ENCODE measurements around the gene TUBB2A.
"Not testable (repeated sequence)": the region's sequence is repeated elsewhere in the genome, so short reads cannot be mapped to it uniquely, and the experiment has no call there.

The TUBB2A gene

DNA sequence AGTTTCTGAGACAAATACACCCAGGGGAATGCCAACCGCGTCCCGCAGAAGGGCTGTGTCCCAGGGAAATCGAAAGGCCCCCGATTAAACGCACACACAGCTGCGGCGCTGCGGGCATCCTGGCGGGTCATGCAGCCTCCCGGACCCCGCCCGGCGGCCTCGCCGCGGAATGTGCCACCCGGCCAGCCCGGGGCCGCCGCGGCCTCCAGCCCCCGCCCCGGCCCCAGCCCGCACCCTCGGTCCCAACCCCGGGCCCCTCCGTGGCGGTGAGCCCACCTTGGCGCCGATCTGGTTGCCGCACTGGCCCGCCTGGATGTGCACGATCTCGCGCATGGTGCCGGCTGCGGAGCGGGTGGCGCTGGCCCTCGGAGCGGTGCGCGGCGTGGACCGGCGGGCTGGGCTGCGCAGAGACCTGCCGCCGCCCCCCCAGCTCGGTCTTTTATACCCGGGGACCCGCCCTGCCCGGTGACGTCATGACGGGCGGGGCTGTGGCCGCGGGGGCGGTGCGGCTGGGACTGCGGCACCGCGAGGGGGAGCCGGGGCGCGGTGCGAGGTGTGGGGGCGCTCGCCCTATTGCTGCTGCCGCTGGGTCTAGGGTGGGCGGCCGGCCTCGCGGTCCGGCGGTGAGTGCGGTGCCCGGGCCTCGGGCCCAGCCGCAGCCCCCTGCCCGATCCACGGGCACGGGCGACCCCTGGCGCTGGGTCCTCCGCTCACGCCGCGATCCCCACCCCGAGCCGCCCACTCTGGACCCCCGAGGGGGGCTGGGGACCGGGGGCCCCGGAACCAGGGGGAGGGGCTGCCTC, at the start of gene TUBB2A:
Gene TUBB2A (minus strand): TSS at position 414 of the 803 bp plus-strand sequence. CDS start 81 bp downstream, at position 333.
- peak; percentile 80 to 84 for DNase-seq (ENCODE audit: low read depth in 2 of 2)

DNA sequence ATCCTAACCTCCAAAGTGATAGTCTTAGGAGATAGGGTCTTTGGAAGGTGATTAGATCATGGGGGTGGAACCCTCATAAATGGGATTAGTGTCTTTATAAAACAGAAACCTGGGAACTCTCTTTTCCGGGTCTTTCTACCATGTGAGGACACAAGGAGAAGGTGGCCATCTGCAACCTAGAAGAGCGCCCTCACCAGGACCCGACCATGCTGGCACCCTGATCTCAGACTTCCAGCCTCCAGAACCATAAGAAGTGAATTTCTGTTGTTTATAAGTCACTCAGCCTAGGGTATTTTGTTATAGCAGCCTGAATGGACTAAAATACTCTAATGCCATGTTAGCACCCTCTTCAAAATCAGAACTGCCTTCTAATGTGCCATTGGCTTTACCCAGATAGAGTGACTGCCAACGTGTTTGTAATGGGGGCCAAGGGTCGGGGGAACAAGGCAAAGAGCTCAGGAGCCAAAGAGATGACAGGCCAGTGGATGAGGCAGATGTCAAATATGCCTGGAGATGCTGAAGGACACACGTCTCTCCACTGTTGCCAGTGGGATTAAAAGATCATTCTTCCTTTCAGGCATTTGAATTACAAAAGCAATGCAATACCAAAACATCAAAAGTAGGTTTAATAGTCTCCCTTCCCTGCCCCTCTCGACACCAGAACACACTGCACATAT, 49.1 kb upstream of the TUBB2A start:
- DNase-seq (ENCODE audit: low read depth in 2 of 2) = no peak

DNA sequence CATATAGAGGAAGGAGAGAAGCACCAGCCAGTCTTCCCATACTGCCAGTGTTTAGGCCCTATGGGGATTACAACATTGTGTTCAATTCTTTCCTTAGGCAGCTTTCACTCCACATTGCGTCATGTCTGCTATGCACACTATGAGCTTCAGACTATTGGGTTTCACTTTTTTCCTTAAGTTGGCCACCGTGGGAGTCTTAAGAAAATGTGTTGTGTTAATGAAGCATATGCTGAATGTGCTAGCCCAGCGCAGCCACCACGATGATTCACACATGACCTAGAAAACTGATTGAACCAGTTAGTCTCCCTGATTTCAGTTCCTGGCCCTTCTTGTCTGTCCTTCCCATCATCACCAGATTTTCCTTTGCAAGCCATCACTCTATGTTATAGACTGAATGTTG, 48.6 kb upstream of the TUBB2A start:
- DNase-seq (ENCODE audit: low read depth in 2 of 2) = no peak

DNA sequence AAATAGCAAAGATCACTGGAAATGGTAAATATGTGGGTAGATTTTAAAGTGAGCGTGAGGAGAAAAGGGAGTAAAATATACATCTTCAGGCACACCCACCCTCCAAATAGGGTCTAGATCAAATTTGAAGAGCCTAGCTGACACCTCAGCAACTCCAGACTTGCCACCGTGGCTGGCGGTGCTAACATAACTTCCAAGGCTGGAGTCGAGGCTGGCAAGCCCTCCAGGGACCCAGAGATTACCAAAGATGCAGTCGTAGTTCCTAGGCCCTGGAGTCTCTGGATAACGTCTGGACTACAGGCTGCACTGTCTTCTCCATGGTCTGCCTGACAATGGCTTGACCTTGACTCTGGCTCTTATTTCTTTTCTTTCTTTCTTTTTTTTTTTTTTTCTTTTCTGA, 47.6 kb upstream of the TUBB2A start:
- DNase-seq (ENCODE audit: low read depth in 2 of 2) = no peak

DNA sequence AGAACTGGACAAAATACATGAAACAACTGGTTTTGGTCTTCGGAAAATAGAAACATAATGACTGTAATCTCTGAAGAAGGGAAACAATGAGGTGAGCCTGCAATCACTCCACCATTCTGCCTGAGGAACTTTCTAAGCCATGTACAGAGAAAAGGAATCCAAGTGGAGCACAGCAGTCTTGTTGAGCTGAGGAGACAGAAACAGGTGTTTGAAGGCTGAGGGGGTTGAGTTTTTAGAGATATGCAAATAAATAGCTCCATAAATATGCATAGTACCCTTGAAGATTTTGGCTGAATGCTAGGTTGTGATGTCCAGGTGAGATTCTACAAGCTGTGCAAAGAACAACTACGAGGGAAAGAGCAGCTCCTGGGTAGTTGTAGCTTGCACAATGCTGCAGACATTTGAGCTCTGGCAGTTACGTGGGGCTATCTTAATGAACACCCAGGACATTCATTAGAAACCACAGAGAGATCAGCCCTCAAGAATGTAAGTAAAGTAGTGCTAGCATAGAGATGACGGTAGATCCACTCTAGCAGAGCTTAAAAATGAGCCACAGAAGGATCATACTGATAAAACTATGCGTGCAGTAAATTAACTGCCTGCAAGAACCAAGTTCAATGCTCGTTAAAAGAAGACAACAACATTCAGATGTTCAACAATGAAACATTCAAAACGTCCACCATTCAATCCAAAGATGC, 45.8 kb upstream of the TUBB2A start:
- DNase-seq (ENCODE audit: low read depth in 2 of 2) = no peak

DNA sequence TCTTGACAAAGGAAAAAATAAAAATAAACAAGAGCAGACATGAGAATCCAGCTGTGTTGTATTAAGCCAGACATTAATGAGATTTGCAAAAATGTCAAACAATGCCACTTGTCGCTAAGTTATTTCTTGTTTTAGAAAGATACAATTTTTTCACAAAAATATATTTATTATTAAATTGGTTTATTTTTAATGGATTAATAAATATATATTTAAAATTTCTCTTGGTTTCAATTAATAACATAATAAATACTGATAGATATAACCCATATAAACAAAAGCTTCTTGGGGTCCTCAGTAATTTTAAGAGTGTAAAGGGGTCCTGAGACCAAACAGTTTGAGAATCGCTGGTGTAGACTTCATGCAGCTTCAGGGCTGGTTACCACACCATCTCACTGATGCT, 44.0 kb upstream of the TUBB2A start:
- no peak for DNase-seq (ENCODE audit: low read depth in 2 of 2)

DNA sequence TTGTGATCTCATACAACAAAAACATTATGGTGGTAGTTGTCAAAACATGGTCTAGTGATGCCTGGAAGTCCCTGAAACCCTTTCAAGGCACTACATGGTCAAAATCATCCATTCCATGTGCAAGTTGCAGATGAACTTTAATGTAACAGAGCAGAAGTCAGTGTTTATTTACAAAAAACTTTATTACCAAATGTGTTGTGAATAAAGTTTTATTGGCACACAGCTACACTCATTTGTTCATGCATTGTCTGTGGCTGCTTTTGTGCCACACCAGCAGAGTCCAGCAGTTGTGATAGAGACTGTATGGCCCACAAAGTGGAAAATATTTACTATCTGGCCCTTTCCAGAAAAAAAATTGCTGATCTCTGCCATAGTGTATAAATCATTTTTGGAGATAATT, 43.3 kb upstream of the TUBB2A start:
- no peak for DNase-seq (ENCODE audit: low read depth in 2 of 2)

DNA sequence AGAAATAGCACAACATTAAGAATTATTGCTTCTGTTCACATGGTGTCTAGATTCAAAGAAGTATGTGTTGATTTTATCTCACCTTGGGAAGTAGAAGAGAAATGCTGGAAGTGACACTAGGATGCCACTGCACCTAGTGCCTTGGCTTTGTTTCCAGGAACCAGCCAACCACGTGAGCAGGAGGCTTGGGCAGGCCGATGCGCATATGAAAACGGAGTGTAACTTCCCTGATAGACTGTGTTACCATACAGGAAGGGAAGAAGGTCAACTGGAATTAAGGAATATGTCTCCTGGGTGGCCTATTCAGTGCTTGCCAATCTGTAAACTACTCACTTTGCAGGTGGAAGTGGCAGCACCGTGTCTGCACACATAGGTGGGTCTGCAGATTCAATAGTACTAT, 42.0 kb upstream of the TUBB2A start:
- DNase-seq (ENCODE audit: low read depth in 2 of 2) = no peak

DNA sequence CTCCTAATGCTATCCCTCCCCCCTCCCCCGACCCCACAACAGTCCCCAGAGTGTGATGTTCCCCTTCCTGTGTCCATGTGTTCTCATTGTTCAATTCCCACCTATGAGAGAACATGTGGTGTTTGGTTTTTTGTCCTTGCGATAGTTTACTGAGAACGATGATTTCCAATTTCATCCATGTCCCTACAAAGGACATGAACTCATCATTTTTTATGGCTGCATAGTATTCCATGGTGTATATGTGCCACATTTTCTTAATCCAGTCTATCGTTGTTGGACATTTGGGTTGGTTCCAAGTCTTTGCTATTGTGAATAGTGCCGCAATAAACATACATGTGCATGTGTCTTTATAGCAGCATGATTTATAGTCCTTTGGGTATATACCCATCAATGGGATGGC, 40.4 kb upstream of the TUBB2A start:
- not testable (repeated sequence) for DNase-seq (ENCODE audit: low read depth in 2 of 2)

DNA sequence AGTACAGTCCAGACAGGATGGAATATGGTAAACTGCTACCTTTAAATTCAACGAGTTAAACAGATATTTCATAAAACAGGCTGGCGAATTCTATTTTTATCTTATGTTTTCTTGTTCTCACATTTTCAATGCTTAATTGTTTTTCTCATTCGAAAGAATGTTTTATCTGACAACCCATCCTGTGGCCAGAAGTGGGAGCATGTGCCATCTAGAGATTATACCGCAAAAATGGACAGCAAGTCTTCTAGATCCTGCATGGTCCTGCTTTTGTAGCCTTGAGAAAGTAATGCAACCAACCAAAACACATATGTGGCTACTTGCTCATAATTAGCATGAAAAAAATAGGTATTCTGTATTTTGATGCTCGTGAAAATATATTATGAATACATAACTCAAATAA, 39.4 kb upstream of the TUBB2A start:
- no peak for DNase-seq (ENCODE audit: low read depth in 2 of 2)

DNA sequence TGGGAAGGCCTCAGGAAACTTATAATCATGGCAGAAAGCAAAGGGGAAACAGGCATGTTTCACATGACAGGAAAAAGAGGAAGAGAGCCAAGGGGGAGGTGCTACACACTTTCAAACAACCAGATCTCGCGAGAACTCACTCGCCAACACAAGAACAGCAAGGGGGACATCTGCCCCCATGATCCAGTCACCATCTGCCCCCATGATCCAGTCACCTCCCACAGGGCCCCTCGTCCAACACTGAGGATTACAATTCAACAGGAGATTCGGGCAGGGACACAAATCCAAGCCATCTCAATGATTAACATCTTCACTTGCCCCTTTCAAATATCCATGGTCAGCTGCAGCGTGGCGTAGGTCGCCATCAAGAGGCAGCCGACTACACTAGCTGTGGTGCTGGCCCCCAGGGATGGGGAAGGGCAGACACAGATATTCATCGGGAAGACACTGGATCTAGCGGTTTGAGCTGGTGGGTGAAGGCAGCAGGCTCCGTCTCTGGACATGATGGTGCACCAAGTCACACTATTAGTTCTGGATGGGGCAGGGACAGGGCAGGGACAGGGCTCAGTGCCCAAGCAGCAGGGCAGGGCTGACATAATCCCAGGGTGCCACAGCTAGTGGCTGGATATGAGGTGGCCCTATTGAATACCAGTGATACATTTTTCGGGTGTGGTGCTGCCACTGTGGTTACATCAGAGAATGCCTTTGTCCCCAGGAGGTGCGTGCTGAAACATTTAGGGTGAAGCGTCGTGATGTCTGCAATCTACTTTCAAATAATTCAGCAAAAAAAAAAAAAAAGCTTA, 38.6 kb upstream of the TUBB2A start:
- no peak for DNase-seq (ENCODE audit: low read depth in 2 of 2)

DNA sequence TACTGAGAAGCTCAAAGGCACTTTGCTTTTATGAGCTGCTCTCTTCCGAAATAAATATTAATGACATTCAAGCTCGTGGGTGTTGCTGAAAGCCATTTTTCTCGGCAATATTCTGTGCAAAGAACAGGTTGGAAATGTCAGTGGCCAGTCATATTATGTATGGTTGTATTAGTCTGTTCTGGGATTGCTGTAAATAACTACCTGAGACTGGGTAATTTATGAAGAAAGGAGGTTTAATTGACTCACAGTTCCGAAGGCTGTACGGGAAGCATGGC, 38.0 kb upstream of the TUBB2A start:
- DNase-seq (ENCODE audit: low read depth in 2 of 2) = no peak

DNA sequence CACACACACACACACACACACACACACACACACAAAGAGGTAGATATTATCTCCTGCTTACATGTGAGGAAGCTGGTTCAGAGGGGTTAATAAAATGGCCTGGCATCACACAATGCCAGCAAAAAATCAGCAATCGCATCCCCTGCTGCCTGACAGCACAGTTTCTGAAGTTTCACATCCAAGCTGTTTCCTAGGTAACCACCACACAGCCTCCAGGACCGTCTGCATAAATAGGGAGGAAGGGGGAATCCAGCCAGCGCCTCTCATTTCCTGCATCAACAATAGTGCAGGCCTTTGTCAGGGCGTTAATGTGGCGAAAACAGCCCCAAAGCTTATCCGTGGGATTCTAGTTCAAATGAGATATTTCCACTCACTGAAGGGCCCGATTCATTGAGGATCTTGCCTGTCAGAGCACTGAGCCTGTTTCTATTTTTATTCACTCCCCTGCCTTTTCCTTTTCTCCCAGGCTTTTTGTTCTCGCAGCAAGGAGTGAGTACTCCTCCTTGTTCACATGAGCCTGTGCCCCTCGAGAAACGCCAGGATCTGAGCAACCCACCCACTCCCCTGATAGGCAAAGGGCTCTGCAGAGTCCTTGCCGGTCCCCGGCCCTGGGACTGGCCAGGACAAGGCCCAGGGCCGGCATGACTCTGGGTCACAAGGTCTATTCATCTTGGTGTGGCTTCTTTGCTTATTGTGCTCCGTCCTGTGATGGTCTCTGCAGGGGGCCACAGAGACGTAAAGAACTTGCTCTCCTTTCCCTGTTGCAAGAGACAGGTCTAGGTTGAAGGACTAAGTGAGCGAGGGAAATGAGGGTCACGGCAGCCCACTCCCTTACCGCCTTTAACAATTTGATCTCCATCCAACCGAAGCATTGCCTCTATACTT, 37.4 kb upstream of the TUBB2A start:
- DNase-seq (ENCODE audit: low read depth in 2 of 2) = no peak

DNA sequence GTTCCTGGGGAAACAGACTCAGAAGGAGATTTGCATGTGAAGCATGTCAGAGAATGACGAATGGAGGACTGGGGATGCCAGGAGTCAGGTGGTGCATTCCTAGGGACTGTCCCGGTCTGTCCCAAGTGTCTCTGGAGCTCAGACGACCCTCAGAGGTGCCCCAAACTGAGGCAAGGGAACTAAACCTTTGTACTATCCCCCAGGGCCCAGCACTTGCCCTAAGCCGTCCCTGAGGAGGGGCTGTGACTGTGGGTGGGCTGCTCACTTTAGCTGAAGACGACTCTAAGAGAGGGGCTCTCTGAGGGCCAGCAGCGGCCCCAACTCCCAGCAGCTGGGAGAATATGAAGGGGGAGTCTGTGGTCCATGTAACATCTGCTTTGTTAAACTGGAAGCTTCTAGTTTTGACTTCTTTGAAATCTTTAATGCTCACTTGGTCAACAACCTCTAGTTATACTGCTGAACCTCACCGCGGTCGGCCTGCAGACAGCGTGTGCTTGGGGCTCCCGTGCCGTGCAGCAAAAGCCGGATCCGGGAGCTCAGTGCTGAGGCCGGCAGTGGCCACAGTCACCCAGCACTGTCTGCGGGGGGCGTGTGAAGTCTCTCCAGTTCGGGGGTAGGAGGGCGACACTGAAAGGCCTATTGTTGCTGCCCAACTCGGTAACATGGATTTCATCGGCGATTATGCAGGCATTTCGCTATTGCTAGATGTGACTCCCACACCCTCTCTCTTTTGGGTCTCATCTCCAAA, 35.9 kb upstream of the TUBB2A start:
- no peak for DNase-seq (ENCODE audit: low read depth in 2 of 2)

DNA sequence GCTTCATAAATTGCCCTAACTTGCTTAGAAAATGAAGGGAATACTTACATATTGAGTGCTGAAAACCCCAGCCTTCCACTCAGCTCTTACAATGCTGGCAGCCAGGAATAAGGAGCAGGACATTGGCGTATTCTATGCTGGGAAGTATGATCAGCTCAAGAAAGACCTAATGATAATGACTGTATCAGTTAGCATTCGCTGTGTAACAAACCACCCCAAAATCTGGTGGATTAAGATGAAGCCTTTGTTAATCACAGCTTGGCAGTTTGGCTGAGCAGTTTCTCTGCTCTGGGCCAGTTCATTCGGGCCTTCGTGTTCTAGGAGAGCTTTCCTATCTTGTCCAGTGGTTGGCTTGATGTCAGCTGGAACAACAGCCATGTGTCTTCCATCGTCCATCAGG, 33.4 kb upstream of the TUBB2A start:
- DNase-seq (ENCODE audit: low read depth in 2 of 2) = no peak

DNA sequence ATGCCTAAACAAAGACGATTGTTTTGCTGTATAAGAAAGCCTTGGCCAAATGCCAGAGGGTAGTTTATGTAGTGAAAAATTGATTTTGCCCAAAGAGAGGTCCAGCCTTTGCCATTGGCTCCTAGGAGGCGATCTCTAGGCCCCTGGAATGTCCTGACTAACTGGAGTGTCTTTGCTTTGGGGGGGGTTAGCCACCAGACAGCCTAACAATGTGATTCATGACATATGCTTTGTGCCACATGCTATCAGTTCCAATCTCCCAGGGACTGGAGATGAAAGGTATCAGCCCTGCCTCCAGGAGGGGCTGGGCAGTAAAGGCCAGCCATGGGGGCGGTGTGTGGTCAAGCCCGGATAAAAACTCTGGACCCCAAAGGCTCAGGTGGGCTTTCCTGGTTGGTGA, 32.7 kb upstream of the TUBB2A start:
- no peak for DNase-seq (ENCODE audit: low read depth in 2 of 2)

DNA sequence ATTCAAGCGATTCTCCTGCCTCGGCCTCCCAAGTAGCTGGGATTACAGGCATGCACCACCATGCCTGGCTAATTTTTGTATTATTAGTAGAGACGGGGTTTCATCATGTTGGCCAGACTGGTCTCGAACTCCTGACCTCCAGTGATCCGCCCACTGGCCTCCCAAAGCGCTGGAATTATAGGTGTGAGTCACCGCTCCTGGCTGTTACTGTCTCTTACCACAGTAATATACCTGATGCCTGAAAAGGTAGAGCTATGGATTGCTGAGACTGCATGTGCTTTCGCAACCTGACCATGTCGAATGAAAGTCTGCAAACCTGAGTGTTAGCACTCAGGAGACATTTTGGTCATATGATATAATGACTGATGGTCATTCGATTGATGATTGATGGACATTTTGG, 31.8 kb upstream of the TUBB2A start:
- DNase-seq (ENCODE audit: low read depth in 2 of 2) = not testable (repeated sequence)

DNA sequence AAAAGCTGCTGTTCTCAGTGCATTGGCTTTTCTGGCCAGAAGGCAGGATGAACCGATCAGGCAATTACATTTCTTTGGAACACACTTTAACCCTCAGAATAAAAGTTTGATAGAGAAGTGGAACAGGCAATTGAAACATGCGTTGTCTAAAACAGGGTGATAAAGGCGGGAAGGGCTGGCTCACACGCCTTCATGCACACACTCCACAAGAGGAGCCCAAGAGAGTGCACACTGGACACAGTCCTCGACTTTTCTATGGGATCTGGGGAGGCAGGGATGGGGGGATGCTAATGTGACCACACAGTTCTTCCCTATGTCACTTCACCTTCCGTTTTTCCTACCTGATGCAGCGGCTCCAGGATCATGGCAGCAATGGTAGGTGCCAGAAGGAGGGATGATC, 30.9 kb upstream of the TUBB2A start:
- no peak for DNase-seq (ENCODE audit: low read depth in 2 of 2)

DNA sequence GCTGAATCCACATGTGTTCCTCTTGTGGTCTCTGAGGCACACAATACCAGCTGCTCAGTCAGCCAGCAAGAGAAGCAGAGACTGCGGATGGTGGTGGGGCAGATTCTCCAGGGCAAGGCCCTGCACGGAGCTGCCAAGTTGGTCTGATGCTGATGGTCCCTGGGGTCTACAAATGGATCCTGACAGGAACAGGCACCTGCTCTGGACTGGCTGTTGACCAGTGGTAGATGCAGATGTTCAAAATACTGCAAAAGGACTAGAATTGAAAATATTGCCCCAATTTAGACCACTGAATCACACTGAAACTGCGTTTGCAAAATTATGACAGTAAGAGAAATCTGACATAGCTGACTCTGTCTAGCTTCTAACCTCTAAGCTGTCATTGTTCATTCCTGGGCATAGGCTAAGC, 29.6 kb upstream of the TUBB2A start:
- no peak for DNase-seq (ENCODE audit: low read depth in 2 of 2)

DNA sequence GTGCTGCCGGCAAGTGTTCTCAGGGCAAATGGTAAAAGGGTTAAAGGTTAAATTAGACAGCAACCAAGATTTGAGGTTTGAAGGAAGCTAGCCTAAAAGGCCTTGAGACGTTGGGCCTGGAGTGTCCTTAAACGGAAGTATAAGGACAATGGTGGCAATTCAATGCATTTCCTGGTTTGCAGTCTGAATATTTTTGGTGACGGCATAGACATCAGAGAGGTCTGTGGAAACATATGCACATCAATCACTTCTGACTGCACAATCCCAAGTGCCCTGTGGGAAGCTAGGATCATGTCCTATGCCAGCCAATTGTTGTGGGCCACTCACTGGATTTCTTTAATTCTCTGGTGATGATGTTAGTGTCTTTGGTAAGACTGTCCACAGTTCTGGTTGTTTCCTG, 25.7 kb upstream of the TUBB2A start:
- no peak for DNase-seq (ENCODE audit: low read depth in 2 of 2)

DNA sequence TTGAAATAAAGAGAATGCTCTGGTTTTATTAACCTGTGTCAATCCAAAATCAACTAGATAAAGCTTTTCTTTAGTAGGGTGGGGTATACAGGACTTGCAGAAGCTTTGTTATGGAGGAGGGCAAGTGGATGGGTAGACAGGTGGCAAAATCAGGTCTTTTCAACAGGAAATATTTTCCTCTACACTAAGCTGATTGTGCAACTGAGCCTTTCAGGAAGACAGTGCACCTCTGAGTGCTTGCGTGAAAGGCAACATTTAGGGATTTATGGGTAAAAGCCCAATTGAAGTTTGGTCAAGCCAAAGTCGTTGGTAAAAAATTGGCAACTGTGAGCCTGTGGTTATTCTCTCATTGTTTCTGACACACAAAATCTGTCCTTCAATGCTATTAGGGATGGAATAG, 23.8 kb upstream of the TUBB2A start:
- no peak for DNase-seq (ENCODE audit: low read depth in 2 of 2)

Measured in stimulated activated CD4-positive, alpha-beta T cell treated with anti-CD3 and anti-CD28 coated beads, Interleukin-1b, Interleukin-23, amount 100 ng/mL, for 1 hour (primary cell).